Spleen (tissue), 7 donors: ENCODE measurements around the gene ABLIM3.

Experiments used
- CTCF ChIP-seq, 11 experiments: fragments of 200-600 bp in 7 of 11; fragments of 450-650 bp in 4 of 11; sonication (generic) in 4 of 11; IDR thresholded peaks in 8 of 11; conservative IDR thresholded peaks in 3 of 11; 1 replicate in 7 of 11; 2 replicates in 4 of 11; pipeline versions ENCODE4 v1.4.0 to v1.8.0; 2016 to 2021; ENCODE audit warnings: antibody characterized with exemption in 11 of 11, inconsistent platforms in 4 of 11, mild to moderate bottlenecking in 1 of 11
- POLR2A ChIP-seq, 3 donors: fragments of 450-650 bp; IDR thresholded peaks; one replicate each; pipeline ENCODE4 v1.5.1; 2017; ENCODE audit warnings: antibody characterized with exemption in 3 of 3, mild to moderate bottlenecking in 1 of 3
- donor health status: DM: no; HTN: no; CAD: no; lungs with moderate emphysema.
- donor health status: DM: no; HTN: no; CAD: no.
- donor health status: DM: no; HTN: no; CAD: no.

- TF ChIP-seq CTCF (IDR thresholded peaks at IDR 0.05 in 8 of 11, conservative IDR thresholded peaks at IDR 0.05 in 3 of 11) = no peak
- TF ChIP-seq POLR2A (IDR thresholded peaks at IDR 0.05) = no peak
Observed at GRCh38 chr5:149172709-149173505, 31.6 kb downstream of the ABLIM3 start.
